Endothelial cell (in vitro differentiated cells): ENCODE data around the gene RAC3. TPM values are rescaled to one million over a fixed set of nuclear protein-coding genes. Genes with fewer than 3 reads are reported as not detected.
A peak's percentile ranks its signal among the peaks of the same experiment; 100 is the strongest.

ENCODE experiments used
- DNase-seq: peaks from one replicate; pipeline ENCODE4 v3.0.0; 2021; ENCODE audit warnings: low spot score
- H3K27ac Mint-ChIP-seq: one replicate; pipeline ENCODE4 v1.8.0; 2021; ENCODE audit warnings: mixed read lengths, inconsistent platforms; ENCODE audit not compliant: unreplicated experiment
- H3K27me3 Mint-ChIP-seq: one replicate; pipeline ENCODE4 v1.8.0; 2021; ENCODE audit warnings: mild to moderate bottlenecking, moderate library complexity, mixed read lengths, inconsistent platforms; ENCODE audit not compliant: unreplicated experiment
- H3K36me3 Mint-ChIP-seq: one replicate; pipeline ENCODE4 v1.8.0; 2021; ENCODE audit warnings: mild to moderate bottlenecking, low read depth, mixed read lengths, inconsistent platforms; ENCODE audit not compliant: unreplicated experiment
- H3K4me1 Mint-ChIP-seq: one replicate; pipeline ENCODE4 v1.8.0; 2021; ENCODE audit warnings: mild to moderate bottlenecking, mixed read lengths, inconsistent platforms; ENCODE audit not compliant: unreplicated experiment
- H3K4me3 Mint-ChIP-seq: one replicate; pipeline ENCODE4 v1.8.0; 2021; ENCODE audit warnings: mild to moderate bottlenecking, mixed read lengths, inconsistent platforms; ENCODE audit not compliant: unreplicated experiment
- H3K9me3 Mint-ChIP-seq: one replicate; pipeline ENCODE4 v1.8.0; 2021; ENCODE audit warnings: mixed read lengths, inconsistent platforms; ENCODE audit not compliant: unreplicated experiment
- CTCF ChIP-seq: fragments of 200-600 bp; sonication (generic); IDR thresholded peaks from one replicate; pipeline ENCODE4 v1.5.0; 2021; ENCODE audit warnings: antibody characterized with exemption; ENCODE audit not compliant: unreplicated experiment
- total RNA-seq: library from RNA; stranded (reverse); fragmentation: NEBNext Ultra II Directional; extraction: Animal tissue kit (Norgen Biotek cat#: 25700); gene quantifications from one replicate; pipeline ENCODE4 v1.2.1, GENCODE V29; 2021; ENCODE audit not compliant: unreplicated experiment

Gene RAC3
- total RNA-seq, 1 donor from 2014 or later, result 24.0 TPM

GRCh38 chr17:81996232-81996756 is 35.2 kb upstream of the RAC3 start:
- no peak for DNase-seq
- no peak overlapping the region for H3K4me3 Mint-ChIP-seq
- peaks cover 6% of the 10 kb centered on the region for H3K4me1 Mint-ChIP-seq
- no peaks in the 10 kb centered on the region for H3K36me3 Mint-ChIP-seq
- no peaks in the 10 kb centered on the region for H3K27me3 Mint-ChIP-seq
- no peak for TF ChIP-seq CTCF
- no peaks in the 10 kb centered on the region for H3K9me3 Mint-ChIP-seq
- H3K27ac Mint-ChIP-seq, result no peak overlapping the region

GRCh38 chr17:81996757-81997441 is 34.6 kb upstream of the RAC3 start:
- H3K36me3 Mint-ChIP-seq, result no peaks in the 10 kb centered on the region
- peaks cover 6% of the 10 kb centered on the region for H3K4me1 Mint-ChIP-seq
- no peak for TF ChIP-seq CTCF
- H3K4me3 Mint-ChIP-seq, result no peak overlapping the region
- peak overlapping the region; percentile 30 for H3K27ac Mint-ChIP-seq
- no peaks in the 10 kb centered on the region for H3K27me3 Mint-ChIP-seq
- H3K9me3 Mint-ChIP-seq, result no peaks in the 10 kb centered on the region
- no peak for DNase-seq

GRCh38 chr17:81998212-81998611 is 33.3 kb upstream of the RAC3 start:
- TF ChIP-seq CTCF, result no peak
- no peaks in the 10 kb centered on the region for H3K36me3 Mint-ChIP-seq
- H3K27ac Mint-ChIP-seq, result no peak overlapping the region
- no peaks in the 10 kb centered on the region for H3K9me3 Mint-ChIP-seq
- peaks cover 6% of the 10 kb centered on the region for H3K4me1 Mint-ChIP-seq
- DNase-seq, result no peak
- no peaks in the 10 kb centered on the region for H3K27me3 Mint-ChIP-seq
- no peak overlapping the region for H3K4me3 Mint-ChIP-seq

GRCh38 chr17:81998691-81999438 is 32.6 kb upstream of the RAC3 start:
- H3K27ac Mint-ChIP-seq, result no peak overlapping the region
- no peak for DNase-seq
- no peaks in the 10 kb centered on the region for H3K9me3 Mint-ChIP-seq

More at GRCh38 chr17:81998691-81999438, 32.6 kb upstream of the RAC3 start:
- Mint-ChIP-seq H3K4me1 (peaks cover 6% of the 10 kb centered on the region), H3K36me3 (no peaks in the 10 kb centered on the region), H3K4me3 (no peak overlapping the region), H3K27me3 (no peaks in the 10 kb centered on the region)
- TF ChIP-seq CTCF, result no peak
